Amniotic stem cell (primary cell): ENCODE data around the gene APBA2.

ENCODE experiments used
- DNase-seq: peaks from one replicate; lab custom pipeline; 2025; lab: John Stamatoyannopoulos, UW

Gene APBA2

DNA sequence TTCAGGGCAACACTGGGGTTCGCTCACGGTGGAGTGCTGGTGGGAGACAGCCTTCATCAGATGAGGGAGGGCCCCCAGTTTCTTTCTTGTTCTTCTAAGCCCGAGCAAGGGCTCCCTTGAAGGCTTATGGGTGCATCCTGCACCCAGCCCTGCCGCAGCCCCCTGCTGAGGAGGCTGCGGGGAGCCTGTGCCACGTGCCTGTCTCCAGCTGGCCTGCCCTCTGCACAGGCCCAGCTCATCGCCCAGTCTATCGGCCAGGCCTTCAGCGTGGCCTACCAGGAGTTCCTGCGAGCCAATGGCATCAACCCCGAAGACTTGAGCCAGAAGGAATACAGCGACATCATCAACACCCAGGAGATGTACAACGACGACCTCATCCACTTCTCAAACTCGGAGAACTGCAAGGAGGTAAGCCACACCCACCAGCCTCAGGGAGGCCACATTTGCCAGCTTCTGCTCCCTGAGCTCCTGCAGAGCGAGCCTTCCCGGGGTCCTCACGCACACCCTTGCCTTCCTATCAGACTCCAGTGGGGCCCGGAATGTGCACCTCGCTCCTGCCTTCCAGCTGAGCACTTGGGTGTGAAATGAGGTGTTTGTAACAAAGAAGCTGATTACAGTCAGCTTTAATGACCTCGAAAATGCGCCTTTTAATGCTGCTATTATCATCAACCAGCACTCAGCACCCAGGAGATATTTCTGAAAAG lies 219.5 kb downstream of the APBA2 start:
- no peak for DNase-seq

DNA sequence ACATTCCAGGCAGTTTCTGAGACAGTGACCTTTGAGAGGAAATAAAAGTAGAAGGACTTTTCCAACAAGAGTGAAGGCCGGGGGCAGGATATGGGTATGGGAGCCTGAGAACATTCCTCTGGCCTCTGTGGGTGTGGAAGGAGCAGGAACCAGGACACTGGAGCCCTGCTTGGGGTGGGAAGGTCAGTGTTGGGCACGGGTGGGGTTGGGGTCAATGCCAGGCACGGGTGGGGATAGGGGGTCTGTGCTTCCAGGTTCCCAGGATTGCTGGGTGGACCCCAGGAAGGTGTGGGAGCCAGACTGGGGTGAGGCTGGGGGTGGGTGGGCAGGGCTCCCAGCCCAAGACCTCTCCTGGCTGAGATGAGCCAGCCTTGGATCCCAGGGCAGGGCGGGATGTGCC lies 220.3 kb downstream of the APBA2 start:
- DNase-seq: no peak

DNA sequence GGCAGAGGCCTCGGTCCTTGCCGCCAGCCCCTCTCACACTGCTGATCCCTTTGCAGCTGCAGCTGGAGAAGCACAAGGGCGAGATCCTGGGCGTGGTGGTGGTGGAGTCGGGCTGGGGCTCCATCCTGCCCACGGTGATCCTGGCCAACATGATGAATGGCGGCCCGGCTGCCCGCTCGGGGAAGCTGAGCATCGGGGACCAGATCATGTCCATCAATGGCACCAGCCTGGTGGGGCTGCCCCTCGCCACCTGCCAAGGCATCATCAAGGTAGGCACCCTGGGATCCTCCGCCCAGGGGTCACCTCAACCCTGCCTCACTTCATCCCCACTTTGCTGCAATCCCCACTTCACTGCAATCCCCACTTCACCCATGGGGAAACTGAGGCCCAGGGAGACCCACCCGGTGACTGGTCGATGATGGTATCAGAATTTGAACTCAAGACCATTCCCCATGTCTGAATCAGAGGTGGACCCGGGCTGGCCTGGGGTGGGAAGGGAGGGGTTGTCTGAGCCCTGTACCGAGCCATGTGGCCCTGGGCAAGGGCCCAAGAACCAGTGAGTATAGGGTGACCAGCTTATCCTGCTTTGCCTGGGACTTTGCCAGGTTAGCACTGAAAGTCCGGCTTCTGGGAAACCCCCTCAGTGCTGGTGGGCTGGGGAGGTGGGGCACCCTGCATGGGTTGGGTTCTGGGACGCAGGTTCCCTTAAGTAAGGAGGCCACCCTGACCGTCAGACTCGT lies 220.9 kb downstream of the APBA2 start:
- DNase-seq: no peak

DNA sequence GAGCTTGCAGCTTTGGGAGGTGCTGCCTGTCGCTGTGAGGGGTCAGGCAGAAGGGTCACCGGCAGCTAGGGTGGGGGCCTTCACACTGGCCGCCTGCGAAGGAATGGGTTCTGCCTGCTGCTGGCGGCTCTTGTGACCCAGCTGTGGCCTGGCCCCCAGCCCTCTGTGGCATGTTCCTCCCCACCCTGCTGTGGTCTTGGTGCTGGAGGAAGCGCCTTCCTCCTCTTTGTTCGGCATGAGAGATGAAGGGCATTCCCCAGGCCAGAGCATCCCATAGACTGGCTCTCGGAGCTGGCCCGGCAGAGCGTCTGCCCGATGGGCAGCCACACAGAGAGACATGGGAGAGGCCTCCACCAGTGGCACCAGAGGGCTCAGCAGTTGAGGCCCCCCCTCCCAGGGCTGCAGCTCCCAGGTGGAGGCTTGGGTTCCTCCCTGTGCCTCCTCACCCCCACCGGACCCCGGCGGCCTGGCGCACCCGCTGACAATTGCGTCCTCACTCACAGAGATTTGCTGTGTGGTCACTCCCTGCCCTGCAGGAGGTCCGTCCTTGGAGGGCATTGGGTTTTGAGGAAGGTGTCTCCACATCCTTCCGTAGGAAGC lies 221.6 kb downstream of the APBA2 start:
- DNase-seq: no peak

DNA sequence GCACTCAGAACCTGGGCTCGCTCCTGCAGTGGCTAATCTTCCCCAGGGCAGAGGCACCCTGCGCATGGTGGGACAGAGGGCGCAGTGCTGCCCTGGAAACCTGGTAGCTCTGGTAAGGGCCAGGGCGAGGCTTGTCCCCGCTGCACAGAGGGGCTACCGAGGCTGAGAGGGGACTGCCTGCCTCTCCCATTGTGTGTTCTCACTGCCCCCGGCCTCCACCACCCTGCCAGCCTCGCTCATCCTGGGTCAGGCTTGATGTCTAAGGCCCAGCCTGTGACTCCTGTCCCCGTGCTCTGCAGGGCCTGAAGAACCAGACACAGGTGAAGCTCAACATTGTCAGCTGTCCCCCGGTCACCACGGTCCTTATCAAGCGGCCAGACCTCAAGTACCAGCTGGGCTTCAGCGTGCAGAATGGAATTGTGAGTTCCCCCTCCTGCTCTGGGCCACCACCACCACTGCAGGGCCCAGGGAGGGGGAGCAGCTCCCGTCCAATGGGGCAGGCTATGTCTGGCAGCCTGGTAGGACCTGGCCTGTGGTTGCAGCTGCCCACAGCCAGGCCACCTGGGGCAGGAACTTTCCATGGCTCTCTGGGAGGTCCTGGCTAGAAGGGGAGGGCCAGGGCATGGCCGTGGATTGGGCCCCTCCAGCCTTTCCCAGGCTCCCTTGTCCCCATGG lies 222.3 kb downstream of the APBA2 start:
- no peak for DNase-seq

DNA sequence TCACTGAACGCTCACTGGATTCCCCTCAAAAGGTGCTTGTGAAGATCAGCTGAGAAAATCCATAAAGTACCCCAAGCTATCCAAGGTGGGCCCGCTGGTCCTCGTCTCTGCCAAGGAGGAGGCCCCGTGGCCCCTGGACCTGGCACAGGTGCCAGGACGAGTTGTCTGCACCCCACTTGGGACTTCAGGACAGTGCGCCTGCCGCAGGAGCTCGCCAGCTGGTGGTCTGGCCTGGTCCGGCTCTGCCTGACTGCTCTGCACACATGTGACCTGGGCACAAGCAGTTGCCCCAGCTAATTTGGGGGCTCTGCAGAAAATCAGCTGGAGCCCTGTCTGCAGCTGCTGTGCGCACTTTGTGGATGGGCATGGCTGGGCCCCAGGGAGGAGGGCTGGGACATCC lies 224.0 kb downstream of the APBA2 start:
- no peak for DNase-seq

DNA sequence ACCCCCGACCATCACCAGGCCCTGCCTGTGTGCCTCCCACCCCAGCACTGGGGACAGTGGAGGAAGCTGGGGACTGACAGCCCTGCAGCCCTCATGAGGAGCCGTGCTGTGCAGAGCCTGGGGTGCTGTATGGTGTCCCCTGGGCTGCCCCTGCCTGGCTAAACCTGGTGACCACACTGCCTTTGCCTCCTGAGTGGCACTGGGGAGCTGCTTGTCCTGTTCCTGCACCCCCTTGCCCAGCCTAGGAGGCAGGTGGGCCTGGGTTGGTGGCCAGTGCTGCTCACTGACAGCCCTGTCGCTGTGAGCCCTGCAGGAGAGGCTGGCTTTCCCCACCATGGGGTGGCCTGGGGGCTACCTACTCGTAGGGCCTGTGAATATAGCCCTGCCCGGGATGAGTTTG lies 224.4 kb downstream of the APBA2 start:
- DNase-seq: no peak

DNA sequence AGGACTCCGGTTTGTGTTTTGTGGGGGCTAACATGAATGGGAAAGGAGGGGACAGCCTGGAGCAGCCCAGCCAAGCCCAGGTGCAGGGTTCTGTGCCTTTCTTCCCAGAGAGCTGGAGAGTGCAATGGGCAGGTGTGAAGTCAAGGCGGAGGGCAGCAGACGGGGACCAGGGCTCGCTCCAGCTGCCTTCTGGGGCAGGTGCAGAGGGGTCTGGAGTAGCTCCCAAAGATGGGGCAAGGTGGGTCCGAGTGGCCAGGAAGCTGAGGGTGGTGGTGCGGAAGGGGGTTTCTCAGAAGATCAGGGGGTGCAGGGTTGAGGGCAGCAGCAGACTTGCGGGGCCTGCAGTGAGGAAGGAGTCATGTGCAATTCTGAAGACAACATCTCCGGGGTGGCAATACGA lies 225.0 kb downstream of the APBA2 start:
- DNase-seq: no peak

DNA sequence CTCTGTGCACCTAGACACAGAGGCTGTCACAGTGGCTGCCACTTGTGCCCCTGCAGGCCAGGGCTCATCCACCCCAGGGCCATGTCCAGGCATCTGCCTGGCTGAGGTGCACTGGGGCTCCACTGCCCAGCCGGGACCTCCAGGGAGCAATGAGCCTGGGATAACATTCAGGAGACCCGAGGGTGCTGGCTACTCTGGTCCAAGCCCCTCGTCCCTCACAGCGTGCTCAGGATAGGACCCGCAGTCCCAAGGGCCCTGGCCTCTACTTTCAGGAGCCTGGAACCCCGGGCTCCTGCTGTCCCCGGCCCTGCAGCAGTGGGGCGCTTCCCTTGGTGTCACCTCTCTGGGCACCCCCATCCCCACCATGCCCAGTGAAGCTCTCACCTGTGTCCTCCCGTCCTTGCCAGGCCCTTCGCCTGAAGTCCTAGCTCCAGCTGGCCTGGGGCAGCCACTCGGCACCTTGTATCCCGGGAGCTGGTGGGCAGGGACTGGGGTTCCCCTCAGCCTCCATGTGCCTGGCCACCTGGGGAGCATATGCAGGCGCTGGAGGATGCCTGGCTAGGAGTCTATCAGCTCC lies 226.0 kb downstream of the APBA2 start:
- DNase-seq: no peak

DNA sequence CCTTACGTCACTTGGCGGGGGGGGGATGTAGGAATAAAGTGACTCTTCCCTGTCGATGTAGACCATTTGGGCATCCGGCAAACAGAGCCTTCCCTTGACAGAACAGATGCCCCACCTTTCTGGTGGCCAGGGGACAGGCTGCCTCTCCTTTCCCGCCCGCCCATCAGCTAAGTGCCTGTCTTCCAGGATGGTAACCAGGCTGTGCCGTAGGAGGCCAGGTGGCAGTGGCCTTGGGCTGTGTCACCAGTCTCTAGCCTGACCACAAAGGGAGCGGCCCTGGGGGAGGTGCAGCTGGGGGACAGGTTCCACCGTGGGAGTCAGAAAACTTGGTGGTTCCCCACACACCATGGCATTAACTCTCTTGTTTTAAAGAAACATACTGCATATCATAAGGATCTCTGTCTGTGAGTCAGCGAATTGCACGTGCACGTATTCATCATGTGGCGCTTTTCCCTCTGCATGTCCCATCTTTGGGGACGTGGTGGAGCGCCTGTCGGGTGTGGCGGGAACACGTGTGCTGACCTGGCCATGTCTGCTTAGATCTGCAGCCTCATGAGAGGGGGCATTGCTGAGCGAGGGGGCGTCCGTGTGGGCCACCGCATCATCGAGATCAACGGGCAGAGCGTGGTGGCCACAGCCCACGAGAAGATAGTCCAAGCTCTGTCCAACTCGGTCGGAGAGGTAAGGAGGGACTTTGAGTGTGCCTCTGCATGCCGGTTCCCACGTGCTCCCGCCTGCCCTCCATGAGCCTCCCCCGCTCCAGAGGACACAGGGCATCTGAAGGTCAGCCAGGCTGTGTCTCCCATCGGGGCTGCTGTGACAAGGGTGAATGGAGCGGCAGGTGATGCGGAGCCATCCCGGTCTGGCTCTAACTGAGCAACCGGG lies 227.8 kb downstream of the APBA2 start:
- DNase-seq: no peak

DNA sequence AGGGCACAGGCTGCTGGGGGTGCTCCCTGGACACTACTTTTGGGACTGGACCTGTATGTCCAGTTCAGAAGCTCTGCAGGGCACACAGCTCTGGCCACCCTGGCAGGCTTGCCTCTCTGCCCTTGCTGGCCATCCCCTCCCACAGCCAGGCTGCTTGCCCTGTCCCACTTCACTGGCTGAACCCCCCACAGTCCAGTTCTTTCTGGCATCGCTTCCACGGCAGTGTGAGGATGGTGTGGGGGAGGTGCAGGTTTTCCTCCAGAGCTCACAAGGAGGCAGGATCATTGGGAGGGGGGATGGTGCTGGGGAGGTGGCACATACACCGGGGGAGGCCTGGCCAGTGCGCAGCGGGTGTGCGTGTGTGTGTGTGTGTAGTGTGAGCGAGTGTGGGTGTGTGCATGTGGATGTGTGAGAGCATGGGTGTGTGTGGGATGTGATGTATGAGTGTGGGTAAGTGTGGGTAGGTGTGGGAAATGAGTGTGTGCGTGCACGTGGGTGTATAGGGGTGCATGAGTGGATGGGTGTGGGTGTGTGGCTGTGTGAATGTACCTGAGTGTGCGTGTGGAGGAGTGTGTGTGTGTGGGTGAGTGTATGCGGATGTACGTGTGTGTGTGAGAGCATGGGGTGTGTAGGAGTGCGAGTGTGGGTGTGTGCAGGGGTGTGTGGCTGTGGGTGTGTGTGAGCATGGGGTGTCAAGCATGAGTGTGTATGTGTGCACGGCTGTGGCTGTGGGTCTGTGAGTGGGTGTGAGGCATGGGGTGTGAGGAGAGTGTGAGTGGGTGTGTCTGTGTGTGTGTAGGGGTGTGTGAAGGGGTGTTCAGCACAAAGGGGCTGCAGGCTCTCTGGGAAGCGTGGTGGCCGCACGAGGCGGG lies 228.7 kb downstream of the APBA2 start:
- no peak for DNase-seq

DNA sequence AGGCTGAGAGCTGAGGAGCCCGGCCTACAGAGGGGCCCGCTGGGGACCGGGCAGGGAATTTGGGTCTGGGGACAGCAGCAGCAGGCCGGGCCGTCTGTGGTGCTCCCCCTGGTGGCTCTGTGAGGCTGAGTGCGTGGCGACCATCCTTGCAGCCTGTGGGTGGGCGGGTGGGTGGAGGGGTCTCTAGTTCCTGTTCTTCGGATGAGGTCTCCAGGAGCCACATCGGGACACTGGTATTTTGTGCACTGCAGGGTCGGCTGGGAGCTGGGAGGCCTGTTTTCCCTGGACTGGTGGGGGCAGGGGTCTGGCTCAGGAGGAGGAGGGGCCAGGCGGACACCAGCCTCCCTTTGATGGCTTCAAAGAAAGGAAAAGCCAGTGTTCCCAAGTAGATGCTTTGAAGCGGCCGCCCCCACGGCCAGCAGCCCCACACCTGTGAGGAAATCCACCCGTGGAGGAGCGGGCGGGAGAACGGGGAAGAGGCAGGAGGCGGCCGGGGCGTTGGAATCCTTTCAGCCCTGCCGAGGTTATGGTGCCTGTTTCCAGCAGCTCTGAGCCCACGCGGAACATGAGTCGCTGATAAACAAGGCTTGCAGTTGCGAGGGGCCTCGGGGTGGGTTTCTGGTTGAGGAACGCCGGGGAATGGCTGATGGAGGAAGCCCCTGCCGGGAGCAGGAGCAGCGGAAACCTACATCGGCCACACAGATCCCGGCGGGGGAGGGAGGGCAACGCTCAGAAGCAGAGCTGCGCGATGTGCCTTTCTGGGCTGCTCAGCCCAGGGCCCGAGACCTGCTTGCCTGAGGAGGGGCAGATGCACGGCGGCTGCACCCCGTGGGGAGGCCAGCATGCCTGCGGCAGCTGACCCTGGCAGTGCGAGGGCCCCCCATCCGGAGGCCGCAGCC lies 229.6 kb downstream of the APBA2 start:
- no peak for DNase-seq

DNA sequence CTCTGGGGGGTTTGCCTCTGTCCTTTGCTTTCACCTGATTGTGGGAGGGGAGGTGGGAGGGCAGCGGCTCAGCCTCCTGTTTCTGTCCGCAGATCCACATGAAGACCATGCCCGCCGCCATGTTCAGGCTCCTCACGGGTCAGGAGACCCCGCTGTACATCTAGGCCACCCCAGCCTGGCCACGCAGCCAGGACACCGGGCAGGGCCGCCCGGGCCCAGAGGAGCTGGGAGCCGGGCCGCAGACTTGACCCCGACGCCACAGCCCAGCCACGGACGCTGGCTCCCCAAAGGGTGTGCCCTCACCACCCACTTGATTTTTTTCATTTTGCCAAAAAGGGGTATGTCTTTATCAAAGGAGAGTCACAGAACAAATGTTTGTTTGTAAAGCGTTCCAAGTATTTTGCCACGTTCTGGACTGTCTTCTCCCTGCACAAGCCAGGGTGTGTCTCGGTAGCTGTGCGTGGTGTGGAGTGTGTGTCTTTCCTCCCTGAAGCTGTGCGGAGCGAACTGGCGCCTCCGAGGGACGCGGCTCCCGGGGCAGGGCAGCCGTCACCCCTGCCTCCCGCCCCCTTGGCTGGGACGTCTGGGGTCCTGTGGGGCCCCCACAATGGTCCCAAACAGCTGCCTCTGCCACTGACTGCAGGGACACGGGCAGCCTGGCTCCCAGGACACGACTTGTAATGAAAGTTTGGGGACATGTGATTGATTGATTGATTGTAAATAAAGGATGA lies 231.4 kb downstream of the APBA2 start:
- no peak for DNase-seq

DNA sequence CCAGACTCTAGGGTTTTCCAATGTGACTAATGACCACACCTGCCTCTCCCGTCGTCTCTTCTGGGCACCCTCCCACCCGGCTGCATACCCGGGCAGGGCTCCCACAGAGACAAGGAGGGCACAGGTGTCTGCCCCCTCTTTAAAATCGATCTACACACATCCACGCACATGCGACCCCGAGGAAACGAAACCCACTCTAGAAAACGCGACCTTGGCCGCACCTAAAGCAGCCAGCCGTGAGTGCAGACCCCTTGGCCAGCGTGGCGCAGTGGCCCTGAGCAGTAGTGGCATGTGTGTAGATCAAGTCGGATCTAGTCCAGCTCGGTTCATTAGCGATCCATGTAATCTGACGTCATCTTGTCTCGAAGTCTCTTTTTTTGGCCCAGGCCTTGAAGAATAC lies 232.0 kb downstream of the APBA2 start:
- DNase-seq: no peak

DNA sequence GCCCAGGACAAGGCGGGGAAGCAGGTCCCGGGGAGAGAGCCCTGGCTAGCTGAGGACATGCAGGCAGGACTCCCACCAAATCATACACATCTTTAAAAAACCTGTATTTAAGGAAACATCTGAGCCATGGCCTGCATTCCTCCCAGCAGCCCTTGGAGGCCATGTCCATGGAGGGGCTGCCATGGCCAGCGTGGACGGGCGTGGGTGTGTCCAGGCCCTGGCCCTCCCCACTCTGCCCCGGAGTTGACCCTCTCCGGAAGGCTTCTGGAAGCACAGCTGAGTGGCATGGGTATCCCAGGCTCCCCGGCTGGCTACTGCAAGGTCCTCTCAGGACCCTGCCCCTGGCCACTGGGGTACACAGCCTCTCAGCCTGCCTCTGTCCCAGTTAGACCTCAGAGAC lies 234.1 kb downstream of the APBA2 start:
- no peak for DNase-seq

DNA sequence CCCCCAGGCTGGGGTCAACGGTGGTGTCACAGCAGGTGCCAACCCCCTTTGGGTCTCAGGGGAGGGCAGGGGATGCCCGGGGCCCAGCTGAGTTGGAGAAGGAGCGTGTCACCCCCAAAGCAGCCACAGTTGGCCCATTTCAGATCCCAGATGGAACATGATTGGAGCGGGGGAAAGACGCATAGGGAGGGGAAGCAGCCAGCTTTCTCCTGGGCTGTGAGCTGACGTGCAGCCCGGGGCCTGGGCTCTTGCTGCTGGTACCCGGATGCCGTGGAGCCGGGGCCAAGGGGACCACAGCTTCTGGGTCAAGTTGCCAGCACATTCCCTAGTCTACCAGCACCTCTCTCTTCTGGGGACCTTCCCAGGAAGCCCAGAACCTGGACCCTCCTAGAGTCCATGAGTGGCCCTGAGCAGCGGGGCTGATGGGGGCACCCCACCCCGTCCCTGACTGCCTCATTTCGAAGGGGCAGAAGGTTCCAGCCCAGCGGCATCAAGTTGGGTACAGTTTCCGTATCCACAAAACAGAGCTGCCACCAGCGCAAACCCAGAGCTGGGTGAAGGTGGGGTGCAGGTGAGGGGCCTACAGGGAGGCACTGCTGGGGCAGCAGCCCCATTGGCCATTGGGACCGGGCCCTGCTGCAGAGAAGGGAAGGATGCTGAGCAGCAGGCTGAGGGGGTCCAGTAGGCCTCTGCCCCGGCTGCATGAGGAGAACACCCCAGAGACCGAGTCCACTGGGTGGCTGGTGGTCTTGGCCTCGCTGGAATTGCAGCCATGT lies 235.0 kb downstream of the APBA2 start:
- DNase-seq: no peak

DNA sequence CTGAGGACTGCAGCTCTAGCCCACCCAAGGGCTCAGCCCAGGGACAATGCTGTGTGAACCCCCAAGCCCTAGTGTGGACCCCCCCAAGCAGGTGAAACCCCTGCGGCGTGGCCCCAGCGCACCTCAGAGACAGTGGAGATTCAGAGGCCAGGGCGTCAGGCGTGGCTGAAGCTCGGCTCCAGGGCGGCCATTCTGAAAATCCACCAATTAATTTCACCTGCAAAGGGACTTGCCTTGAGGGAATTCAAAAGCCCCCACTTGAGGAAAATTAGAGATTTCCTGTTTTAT lies 235.5 kb downstream of the APBA2 start:
- no peak for DNase-seq

DNA sequence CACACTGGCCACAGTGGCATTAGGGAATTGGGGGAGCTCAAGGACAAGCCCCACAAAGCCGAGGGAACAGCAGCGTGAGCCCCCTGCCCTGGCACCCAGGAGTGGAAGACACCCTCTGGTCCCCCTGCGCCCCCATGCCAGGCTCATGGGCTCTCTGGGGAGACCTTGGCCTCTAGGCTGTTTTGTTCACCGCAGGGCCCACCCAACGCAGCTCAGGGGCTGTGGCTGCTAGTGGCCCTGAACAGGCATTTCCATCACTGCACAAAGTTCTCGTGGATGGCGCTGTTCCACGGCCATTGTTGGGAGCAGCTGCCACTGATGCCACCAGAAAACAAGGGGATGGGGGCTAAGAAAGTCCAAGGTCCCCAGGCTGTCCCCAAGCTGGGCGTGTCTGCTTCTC lies 236.1 kb downstream of the APBA2 start:
- DNase-seq: no peak
